BLaER1 treated with 17β-estradiol and CSF1 and Interleukin-3, amounts not matched to agents 10 nM and 100 nM (cell line): ENCODE results near the gene DNAJA4.

ENCODE experiments used
- H3K27ac ChIP-seq, 11 experiments: shearing (Covaris generic); formaldehyde crosslinking; 2 replicates each; pipeline ENCODE4 v1.8.1; 2022
- H3K27me3 ChIP-seq, 11 experiments: shearing (Covaris generic); formaldehyde crosslinking; 2 replicates each; pipeline ENCODE4 v1.8.1; 2022
- H3K36me3 ChIP-seq, 11 experiments: shearing (Covaris generic); formaldehyde crosslinking; 2 replicates each; pipeline ENCODE4 v1.8.1; 2022
- H3K4me1 ChIP-seq, 10 experiments: shearing (Covaris generic); formaldehyde crosslinking; 2 replicates each; pipeline ENCODE4 v1.8.1; 2022
- H3K4me2 ChIP-seq, 11 experiments: shearing (Covaris generic); formaldehyde crosslinking; 2 replicates each; pipeline ENCODE4 v1.8.1; 2022
- H3K4me3 ChIP-seq, 10 experiments: shearing (Covaris generic); formaldehyde crosslinking; 2 replicates each; pipeline ENCODE4 v1.8.1; 2022
- H3K9ac ChIP-seq, 11 experiments: shearing (Covaris generic); formaldehyde crosslinking; 2 replicates each; pipeline ENCODE4 v1.8.1; 2022
- H3K9me3 ChIP-seq, 11 experiments: shearing (Covaris generic); formaldehyde crosslinking; replicated peaks in 1 of 11; 2 replicates each; pipeline ENCODE4 v1.8.1; 2022
- H4K20me1 ChIP-seq, 11 experiments: shearing (Covaris generic); formaldehyde crosslinking; 2 replicates each; pipeline ENCODE4 v1.8.1; 2022
- Cebpa-rat ChIP-seq, 11 experiments: shearing (Covaris generic); IDR thresholded peaks; 2 replicates each; pipeline ENCODE4 v1.8.1; 2022

The DNAJA4 gene

GRCh38 chr15:78264304-78265136, at the start of gene DNAJA4:
TSS of gene DNAJA4 (plus strand) at chr15:78264562. CDS start at chr15:78264764, 202 bp downstream.
- Histone ChIP-seq H3K4me1 (peaks cover 0 to 8% (median 0%) of the 10 kb centered on the region in 10 experiments; a peak in 1 of 20 replicates), H3K9ac (no peak within 1 kb of the TSS), H3K36me3 (no peaks in the 10 kb centered on the region), H4K20me1 (peaks cover 0 to 5% (median 0%) of the 10 kb centered on the region in 11 experiments; a peak in 4 of 22 replicates), H3K9me3 (peaks cover 0 to 6% (median 0%) of the 10 kb centered on the region in 11 experiments; a peak in 2 of 22 replicates), H3K27ac (no peak within 1 kb of the TSS), H3K27me3 (peaks cover 40 to 50% (median 44%) of the 10 kb centered on the region in 11 experiments), H3K4me3 (no peak within 1 kb of the TSS; a peak in 1 of 20 replicates), H3K4me2 (0 out of 22 replicates have a peak within 1 kb of the TSS, but pooled peaks of 1 of the 11 experiments have one; percentile 13)
- TF ChIP-seq Cebpa-rat (IDR thresholded peaks at IDR 0.05) = no peak

DNA sequence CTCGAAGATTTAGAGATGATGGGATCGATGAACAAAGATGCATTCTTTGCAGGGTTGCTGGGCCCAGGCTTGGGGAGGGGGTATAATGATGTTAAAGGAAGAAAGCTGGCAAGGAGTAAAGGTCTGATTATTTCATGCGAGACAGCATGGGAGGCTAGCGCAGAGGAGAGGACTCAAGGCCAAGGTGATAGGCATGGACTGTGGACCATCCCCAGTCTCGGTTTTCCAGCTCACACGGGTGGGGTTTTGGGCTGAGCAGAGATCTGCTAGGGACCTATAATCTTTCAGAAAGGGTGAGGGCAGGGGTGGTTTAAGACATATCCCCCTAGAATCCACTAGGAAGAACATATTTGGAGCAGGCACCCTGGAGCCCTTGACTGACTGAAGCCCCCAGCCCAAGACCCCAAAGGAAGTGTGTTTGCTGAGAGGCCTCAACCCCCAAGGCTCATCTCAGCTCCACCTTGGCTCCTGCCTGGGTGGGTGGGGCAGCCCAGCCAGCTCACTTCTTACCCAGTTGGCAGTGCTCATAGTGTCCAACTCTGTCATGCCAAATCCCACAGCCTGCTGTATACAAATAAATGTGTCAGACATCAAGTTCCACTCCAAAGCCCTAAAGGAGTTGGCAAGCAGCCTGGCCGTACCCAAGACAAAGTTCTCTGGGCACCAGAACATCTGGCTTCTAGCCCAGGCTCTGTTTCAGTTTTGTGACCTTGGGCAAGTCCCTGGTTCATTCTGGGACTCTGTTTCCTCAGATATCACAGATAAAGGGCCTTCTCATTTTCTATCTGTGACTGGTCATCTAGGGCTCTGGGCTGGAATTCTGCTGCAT, 47.9 kb upstream of the DNAJA4 start:
- Histone ChIP-seq H3K9ac (no peak overlapping the region), H3K36me3 (no peaks in the 10 kb centered on the region), H3K9me3 (no peaks in the 10 kb centered on the region), H3K4me3 (no peak overlapping the region), H4K20me1 (no peaks in the 10 kb centered on the region; a peak in 1 of 22 replicates), H3K27me3 (no peaks in the 10 kb centered on the region), H3K4me2 (no peak overlapping the region), H3K4me1 (peaks cover 0 to 16% (median 3%) of the 10 kb centered on the region in 10 experiments; a peak in 9 of 20 replicates), H3K27ac (no peak overlapping the region)
- no peak for TF ChIP-seq Cebpa-rat (IDR thresholded peaks at IDR 0.05)

DNA sequence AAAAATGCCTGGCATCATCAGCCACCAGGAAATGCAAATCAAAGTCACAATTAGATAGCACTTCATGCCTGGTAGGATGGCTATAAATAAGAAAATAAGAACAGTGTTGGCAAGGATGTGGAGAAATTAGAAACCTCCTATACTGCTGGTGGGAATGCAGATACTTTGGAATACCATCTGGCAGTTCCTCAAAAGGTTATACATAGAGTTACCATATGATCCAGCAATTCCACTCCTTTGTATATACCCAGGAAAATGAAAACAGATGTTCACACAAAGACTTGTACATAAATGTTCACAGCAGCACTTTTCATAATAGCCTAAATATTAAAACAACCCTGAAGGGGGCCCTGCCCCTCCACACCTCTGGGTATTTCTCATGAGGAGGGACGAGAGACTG, 43.6 kb upstream of the DNAJA4 start:
- Histone ChIP-seq H3K9ac (no peak overlapping the region), H3K9me3 (no peaks in the 10 kb centered on the region), H4K20me1 (no peaks in the 10 kb centered on the region), H3K4me1 (no peaks in the 10 kb centered on the region), H3K4me3 (no peak overlapping the region), H3K27me3 (no peaks in the 10 kb centered on the region), H3K4me2 (no peak overlapping the region), H3K27ac (no peak overlapping the region), H3K36me3 (no peaks in the 10 kb centered on the region)
- TF ChIP-seq Cebpa-rat (IDR thresholded peaks at IDR 0.05) = no peak

DNA sequence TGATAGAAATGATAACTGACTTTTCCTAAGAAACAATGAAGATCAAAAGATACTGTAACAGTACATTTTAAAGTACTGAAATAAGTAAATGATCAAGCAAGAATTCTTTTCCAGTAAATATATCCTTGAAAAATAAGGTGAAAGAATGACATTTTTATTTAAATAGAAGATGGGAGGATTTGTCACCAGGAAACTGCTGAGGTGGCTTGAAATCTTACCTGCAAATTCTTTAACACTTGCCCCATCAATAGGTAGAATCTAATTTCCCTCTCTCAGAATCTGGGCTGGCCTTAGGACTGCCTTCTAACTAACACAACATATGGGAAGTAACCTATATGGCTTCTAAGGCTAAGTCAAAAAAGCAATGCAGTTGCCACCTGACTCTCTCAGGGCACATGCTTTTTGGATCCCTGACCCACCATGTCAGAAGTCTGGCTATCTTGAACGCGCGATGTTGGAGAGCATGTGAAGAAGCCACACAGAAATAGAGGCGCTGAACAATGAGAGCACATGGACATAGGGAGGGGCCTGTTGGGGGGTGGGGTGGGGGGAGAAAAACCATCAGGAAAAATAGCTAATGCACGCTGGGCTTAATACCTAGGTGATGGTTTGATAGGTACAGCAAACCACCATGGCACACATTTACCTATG, 41.5 kb upstream of the DNAJA4 start:
- Histone ChIP-seq H3K4me2 (no peak overlapping the region), H3K4me3 (no peak overlapping the region), H3K9me3 (no peaks in the 10 kb centered on the region), H3K27me3 (no peaks in the 10 kb centered on the region), H3K27ac (no peak overlapping the region), H3K36me3 (no peaks in the 10 kb centered on the region), H4K20me1 (no peaks in the 10 kb centered on the region), H3K4me1 (no peaks in the 10 kb centered on the region), H3K9ac (no peak overlapping the region)
- TF ChIP-seq Cebpa-rat (IDR thresholded peaks at IDR 0.05) = no peak

GRCh38 chr15:78223396-78224022, 40.9 kb upstream of the DNAJA4 start:
- Histone ChIP-seq H3K27me3 (no peaks in the 10 kb centered on the region), H3K4me2 (no peak overlapping the region), H3K9ac (no peak overlapping the region), H3K27ac (no peak overlapping the region), H3K4me3 (no peak overlapping the region), H3K9me3 (no peaks in the 10 kb centered on the region), H3K4me1 (no peaks in the 10 kb centered on the region), H3K36me3 (no peaks in the 10 kb centered on the region), H4K20me1 (no peaks in the 10 kb centered on the region)
- no peak for TF ChIP-seq Cebpa-rat (IDR thresholded peaks at IDR 0.05)

DNA sequence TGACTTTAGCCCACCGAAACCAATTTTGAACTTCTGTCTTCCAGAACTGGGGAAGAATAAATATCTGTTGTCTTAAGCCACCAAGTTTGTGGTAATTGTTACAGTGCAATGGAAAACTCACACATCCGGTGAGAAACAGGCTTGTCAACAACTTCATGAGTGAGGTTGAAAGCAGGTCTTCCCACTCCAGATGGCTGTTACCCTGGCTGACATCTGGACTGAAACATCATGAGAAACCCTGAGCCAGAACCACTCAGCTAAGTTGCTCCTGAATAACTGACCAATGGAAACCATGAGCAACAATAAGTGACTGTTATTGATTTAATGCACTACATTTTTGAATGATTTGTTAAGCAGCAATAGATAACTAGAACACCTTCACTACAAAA, 40.3 kb upstream of the DNAJA4 start:
- Histone ChIP-seq H3K9ac (no peak overlapping the region), H3K4me2 (no peak overlapping the region), H4K20me1 (no peaks in the 10 kb centered on the region), H3K27ac (no peak overlapping the region), H3K27me3 (no peaks in the 10 kb centered on the region), H3K36me3 (no peaks in the 10 kb centered on the region), H3K9me3 (no peaks in the 10 kb centered on the region), H3K4me3 (no peak overlapping the region), H3K4me1 (no peaks in the 10 kb centered on the region)
- TF ChIP-seq Cebpa-rat (IDR thresholded peaks at IDR 0.05) = no peak

GRCh38 chr15:78225783-78226541, 38.4 kb upstream of the DNAJA4 start:
- Histone ChIP-seq H3K4me3 (no peak overlapping the region), H4K20me1 (no peaks in the 10 kb centered on the region), H3K4me2 (no peak overlapping the region), H3K27me3 (no peaks in the 10 kb centered on the region), H3K27ac (no peak overlapping the region), H3K9me3 (no peaks in the 10 kb centered on the region), H3K4me1 (no peaks in the 10 kb centered on the region), H3K36me3 (no peaks in the 10 kb centered on the region), H3K9ac (no peak overlapping the region)
- no peak for TF ChIP-seq Cebpa-rat (IDR thresholded peaks at IDR 0.05)

DNA sequence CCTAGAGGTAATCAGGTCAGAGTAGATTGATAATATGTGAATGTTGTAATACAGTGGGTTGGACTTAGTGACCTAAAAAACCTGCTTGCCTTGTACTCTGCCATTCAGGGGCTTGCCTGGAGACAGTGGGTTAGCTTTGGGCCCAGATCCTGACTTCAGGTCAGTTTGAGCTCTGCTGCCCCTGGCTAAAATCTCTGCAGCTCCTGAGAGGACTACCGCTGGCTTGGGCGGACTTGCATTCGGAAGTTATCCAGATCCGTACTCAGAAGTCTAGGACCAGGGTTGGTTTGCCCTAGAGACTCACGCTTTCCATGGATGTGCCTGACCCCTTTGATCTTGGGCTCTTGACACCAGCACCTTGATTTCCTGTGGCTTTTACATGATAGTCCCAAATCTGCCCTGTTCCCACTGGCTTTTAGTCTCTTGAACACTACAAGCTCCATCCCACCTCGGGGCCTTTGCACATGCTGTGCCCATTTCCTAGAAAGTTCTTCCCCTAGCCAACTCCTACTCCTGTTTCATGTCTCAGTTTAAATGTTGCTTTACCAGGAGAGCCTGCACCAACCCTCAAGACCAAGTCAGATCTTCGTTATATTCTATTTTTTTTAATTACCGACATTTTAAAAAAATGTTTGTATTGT, 35.9 kb upstream of the DNAJA4 start:
- Histone ChIP-seq H3K27ac (no peak overlapping the region), H3K4me1 (peaks cover 0 to 10% (median 8%) of the 10 kb centered on the region in 10 experiments; a peak in 14 of 20 replicates), H3K36me3 (no peaks in the 10 kb centered on the region), H4K20me1 (no peaks in the 10 kb centered on the region), H3K9ac (no peak overlapping the region), H3K9me3 (no peaks in the 10 kb centered on the region), H3K4me3 (no peak overlapping the region), H3K4me2 (no peak overlapping the region), H3K27me3 (no peaks in the 10 kb centered on the region)
- no peak for TF ChIP-seq Cebpa-rat (IDR thresholded peaks at IDR 0.05)
